Superior temporal gyrus (tissue), 1 donor: ENCODE data around the gene VSIG2.
A peak's percentile ranks its signal among the peaks of the same experiment; 100 is the strongest.
"Not testable (repeated sequence)": the region's sequence is repeated elsewhere in the genome, so short reads cannot be mapped to it uniquely, and the experiment has no call there.

Source experiments
- DNase-seq: peaks from one replicate; pipeline ENCODE4 v3.0.0-alpha.2; 2016; ENCODE audit errors: extremely low spot score

The VSIG2 gene, protein sequence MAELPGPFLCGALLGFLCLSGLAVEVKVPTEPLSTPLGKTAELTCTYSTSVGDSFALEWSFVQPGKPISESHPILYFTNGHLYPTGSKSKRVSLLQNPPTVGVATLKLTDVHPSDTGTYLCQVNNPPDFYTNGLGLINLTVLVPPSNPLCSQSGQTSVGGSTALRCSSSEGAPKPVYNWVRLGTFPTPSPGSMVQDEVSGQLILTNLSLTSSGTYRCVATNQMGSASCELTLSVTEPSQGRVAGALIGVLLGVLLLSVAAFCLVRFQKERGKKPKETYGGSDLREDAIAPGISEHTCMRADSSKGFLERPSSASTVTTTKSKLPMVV

GRCh38 chr11:124751741-124752470 is at the start of gene VSIG2:
VSIG2 (minus strand) TSS chr11:124752255; CDS start chr11:124752137, 118 bp downstream.
- no peak for DNase-seq

- no peak for DNase-seq
Measured at GRCh38 chr11:124801014-124801413, 49.0 kb upstream of the VSIG2 start.

- DNase-seq, result peak; percentile 84
Measured at GRCh38 chr11:124800226-124800929, 48.3 kb upstream of the VSIG2 start, which contains the start of gene MSANTD2. MSANTD2 (minus strand) TSS chr11:124800406; CDS start chr11:124800380, 26 bp downstream.

DNA sequence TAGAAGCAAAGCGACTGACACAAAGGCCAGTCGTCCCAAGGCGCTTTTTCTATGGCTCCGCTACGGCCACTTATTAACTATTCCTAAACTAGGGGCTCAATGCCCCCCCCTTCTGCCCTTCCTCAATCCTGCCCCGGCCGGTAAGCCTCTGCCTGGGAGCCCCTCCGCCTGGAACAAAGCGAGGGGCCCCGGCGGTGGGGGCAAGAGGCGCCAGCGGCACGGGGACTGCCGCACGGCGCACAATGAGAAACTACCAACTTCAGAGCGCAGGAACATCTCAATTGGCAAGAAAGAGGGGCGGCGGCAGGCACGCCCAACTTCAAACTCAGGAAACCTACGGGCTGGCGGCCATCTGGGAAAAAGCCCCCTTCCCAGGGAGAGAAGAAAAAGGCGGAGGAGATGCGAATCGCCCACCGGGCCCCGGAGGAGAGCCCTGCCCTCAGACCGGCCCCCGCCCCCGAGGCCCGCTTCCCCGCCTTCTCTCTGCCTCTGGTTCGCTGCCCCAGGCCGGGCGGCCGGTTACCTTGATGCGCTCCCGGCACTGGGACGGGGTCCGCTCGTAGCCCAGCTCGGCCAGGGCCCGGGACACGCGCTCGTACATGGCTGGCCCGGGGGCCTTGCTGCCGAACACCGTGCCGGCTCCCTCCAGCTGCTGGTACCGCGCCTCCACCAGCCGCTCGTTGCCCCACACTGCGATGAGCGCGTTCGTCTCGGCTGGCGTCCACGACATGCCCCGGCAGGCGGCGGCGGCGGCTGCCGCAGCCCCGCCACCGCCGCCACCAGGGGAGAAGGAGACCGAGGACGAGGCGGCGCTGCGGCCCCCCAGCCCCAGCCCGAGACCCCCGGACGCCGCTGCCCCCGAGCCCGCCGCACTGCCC is 47.5 kb upstream of the VSIG2 start:
- no peak for DNase-seq

GRCh38 chr11:124798991-124799347 is 46.9 kb upstream of the VSIG2 start:
- DNase-seq, result no peak

DNA sequence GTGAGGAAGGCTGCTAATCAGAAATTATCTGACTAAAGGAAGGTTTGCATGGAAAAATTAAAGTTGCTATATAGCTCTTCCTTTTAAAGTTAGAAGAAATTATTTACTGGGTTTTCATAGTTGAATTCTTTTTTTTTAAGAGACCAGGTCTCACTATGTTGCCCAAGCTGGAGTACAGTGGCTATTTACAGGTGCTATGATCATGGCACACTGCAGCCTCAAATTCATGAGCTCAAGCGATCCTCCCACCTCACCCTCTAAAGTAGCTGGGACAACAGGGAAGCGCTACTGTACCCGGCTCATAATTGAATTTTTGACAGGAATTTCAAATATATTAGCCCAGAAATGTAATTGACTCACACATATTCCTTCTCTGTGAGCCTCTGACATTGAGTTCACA is 44.3 kb upstream of the VSIG2 start:
- no peak for DNase-seq

GRCh38 chr11:124793466-124794278 is 41.6 kb upstream of the VSIG2 start:
- DNase-seq, result peak; percentile 72

DNA sequence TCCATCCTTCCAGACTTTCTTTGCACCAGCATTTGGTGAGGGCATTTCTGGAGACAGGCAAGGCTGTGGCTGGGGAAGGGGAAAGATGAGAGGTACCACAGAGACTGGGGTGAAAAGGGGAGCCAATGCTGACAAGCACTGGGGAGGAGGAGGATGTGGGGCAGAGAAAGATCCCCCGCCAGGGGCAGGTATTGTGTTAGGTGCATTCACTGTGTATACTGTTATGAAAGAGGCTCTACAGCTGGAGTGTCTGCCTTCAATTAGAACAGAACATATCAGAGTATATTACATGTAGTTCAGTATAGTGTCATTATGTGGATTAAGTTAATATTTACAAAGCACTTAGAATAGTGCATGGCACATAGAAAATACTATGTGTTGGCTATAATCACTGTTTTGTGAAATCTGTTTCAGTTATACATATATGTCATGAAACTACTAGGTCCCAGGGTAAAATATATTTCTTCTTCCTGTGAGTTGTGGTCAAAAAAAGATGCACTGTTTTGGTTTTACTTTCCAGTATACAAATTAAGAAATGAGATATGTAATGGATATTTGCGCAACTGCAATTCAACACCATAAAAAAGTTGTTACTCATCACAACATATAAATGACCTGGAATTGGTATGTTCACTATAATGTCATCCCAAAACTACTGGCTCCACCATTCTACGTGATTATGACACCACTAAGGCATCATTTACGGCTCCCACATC is 39.7 kb upstream of the VSIG2 start:
- DNase-seq, result no peak

GRCh38 chr11:124788521-124788920 is 36.5 kb upstream of the VSIG2 start:
- no peak for DNase-seq

DNA sequence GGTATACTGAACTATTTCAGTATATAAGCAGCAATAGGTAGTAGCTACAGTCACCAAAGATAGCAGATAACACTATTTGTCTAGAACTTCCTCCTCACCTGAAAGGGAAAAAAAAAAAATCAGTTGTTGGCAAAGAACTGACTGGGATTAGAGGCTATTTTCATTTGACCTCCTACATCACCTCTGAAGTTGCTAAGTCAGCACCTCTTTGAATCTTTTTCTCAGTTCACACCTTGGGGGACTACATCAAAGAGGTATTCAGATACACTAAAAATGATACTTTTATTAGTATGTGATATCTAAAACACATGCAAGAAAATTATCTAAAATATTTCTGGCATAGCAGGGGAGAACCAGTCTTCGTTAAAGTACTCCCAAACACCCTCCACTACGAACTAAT is 32.0 kb upstream of the VSIG2 start:
- no peak for DNase-seq

DNA sequence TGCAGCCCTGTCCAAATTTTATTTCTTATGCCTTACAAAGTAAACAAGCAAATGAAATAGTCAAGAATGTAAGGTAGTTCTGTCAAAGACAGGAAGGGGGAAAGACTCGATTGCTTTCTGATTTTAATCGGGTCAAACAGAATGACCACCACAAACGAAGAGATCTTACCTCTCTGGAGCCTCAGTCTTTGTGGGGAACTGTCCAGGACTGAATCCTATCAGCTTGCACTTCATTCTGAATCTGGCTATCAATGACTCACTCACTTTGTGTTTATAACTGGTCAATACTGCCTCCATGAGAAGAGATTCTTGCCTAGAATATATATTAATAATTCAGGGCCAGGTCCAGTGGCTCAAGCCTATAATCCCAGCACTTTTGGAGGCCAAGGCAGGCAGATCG is 30.9 kb upstream of the VSIG2 start:
- DNase-seq, result no peak

DNA sequence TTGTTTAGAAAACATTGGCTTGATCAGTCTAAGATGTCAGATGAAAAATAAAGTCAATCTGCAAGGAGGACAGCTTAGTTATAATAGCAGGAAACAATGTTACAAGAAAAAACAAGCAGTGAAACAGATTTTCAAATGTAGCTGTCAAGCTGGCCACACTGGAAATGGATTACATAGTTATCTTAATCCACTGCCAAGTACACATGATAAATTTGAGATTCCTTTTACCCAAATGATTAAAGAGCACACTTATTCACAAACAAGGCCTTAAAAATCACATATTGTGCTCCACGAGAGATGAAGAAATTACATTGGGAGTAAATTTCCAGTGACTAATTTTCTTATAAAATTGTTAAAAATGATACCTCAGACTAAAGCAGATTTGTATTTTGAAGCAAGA is 27.5 kb upstream of the VSIG2 start:
- no peak for DNase-seq

DNA sequence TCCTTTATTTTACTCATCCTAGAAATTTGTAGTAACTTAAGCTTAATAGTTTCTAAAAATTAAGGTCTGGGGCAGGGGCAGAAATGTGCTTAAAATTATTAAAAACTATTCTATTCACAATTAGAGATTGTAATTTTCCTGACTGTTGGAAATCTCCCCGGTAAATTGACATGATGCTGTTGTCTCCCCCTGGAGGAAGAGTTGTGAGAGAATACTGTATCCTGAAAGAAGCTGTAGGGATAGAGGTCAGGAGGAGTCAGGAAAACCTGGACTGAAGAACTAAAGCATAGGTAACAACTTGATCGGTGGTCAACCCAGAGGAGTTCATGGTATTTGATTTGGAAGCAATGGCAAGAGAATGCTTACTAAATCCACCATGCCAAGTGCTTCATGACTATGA is 26.2 kb upstream of the VSIG2 start:
- no peak for DNase-seq

DNA sequence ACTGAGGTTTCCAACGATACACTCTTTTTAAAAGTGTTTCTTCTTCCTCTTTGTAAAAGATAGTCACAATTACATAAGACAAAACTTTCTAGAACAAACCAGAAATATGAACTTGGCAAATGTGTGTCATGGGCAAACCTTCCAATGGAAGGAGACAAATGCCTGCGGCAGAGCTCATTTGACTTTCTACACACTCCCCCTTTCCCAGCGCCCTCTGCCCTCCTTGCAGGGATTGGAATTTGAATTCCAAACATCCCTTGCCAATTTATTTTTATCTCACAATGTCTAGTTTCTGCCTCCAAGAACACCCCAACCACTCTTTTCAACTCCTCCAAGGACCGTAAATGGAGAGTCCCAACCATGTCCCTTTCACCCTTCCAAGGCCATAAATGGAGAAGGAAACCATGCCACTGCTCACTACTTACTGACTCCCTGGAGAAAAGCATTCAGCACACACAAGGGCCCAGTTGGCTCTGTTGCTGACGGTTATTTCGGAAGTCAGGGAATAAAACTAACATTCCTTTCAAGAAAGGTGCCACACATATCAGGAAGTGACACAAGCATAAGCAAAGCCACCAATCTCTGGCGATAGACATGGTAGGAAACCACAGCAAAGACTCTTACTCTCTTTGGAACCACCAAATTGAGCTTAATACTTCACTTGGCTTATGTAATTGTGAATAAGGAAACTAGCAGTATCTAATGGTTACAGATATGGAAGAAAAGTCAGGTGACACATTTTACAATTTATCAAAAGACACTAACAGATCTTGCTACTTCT is 25.0 kb upstream of the VSIG2 start:
- no peak for DNase-seq

DNA sequence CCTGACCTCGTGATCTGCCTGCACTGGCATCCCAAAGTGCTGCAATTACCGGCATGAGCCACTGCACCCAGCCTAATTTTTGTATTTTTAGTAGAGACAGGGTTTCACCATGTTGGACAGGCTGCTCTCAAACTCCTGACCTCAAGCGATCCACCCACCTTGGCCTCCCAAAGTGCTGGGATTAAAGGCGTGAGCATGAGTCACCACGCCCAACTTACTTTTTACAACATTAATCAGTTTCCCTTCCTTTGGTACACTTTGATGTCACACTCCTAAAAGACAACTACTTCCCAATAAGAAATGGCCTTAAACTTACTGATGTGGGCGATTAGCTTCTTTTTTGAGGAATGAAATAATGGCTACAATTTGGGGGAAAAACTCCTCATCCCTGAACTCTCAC is 18.9 kb upstream of the VSIG2 start:
- not testable (repeated sequence) for DNase-seq

DNA sequence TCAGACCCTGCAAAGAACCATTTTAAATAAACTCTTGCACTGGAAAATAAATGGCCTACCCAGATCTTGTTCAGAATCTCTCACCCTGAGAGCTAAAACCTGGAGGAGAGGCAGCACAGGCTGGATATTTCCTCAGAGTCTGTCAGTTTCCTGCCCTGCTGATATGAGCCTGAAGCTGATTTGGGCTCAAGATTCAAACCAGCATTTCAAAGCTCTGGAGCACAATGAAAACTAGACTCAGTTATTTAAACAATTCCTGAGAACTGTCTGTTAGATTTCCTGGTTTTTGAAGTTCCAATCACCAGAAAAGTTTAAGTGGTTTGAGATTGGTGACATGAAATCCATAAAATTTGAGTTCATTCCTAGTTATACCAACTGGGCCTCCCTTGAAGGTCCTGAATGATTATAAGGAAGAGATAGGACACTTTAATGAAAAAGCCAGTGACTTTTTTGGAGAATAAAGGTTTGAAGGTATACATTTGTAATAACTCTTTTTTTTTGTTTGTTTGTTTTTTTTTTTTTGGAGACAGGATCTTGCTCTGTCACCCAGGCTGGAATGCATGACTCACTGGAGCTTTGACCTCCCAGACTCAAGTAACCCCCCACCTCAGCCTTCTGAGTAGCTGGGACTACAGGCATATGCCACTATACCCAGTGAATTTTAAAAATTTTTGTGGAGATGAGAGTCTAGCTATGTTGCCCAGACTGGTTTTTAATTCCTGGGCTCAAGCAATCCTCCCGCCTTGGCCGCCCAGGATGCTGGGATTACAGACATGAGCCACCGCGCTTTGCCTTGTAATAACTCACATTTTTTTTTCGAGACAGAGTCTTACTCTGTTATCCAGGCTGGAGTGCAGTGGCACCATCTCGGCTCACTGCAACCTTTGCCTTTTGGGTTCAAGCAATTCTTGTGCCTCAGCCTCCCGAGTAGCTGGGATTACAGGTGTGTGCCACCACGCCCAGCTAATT is 18.0 kb upstream of the VSIG2 start:
- no peak for DNase-seq

DNA sequence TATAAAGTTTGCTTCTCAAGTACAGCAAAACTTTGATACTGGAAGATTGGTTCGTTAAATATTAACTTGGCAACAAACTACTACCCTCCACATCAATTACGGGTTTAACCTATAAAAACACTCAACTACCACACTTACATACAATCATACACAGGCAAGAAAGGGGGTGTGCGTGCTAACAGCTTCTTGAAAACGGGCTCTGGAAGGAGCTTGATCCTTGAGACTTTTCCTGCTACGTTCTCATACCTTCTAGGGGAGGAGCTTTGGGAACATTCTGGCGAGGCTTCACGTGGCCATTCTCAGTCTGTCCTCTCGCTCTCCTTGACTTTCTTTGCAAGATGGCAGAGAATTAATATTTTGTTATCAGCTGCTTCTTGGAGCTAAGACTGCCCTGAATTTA is 16.9 kb upstream of the VSIG2 start:
- no peak for DNase-seq

DNA sequence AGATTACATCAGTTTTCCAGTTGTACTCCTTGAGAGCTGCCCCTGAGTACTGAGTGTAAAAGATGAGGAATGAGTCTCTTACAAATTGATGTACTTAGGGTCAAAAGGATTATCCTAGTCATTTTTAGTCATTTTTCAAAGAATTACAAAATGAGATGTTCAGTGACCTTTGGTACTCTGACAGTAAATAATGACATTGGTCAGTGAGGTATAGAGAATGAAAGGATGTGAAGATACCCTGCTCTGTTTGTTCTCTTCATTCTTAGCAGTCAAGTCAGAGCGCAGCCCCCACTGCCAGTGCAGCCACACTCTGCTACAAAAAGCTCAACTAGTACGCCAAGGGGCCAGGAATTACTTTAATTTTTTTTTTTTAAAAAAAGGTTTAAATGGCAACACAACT is 14.1 kb upstream of the VSIG2 start:
- no peak for DNase-seq
